Stimulated activated CD4-positive, alpha-beta T cell treated with anti-CD3 and anti-CD28 coated beads, Interleukin-4, amount 100 ng/mL, for 48 hours (primary cell): ENCODE measurements around the gene DISC1.
A peak's percentile ranks its signal among the peaks of the same experiment; 100 is the strongest.
"Not testable (repeated sequence)": the region's sequence is repeated elsewhere in the genome, so short reads cannot be mapped to it uniquely, and the experiment has no call there.

Experiments used
- DNase-seq, 2 donors: peaks; one replicate each; pipeline ENCODE4 v3.0.0-alpha.2; 2020; ENCODE audit warnings: low read depth in 2 of 2

Gene DISC1

GRCh38 chr1:231927431-231927830 lies 300.8 kb downstream of the DISC1 start:
- DNase-seq, result no peak

GRCh38 chr1:231929311-231929710 lies 302.7 kb downstream of the DISC1 start:
- no peak for DNase-seq

- DNase-seq, result no peak
Measured at GRCh38 chr1:231930257-231930947, 303.8 kb downstream of the DISC1 start.

GRCh38 chr1:231931146-231931545 lies 304.6 kb downstream of the DISC1 start:
- DNase-seq, result no peak

GRCh38 chr1:231931846-231932454 lies 305.4 kb downstream of the DISC1 start:
- DNase-seq, result peak; percentile 28 to 56

GRCh38 chr1:231933711-231934626 lies 307.4 kb downstream of the DISC1 start:
- no peak for DNase-seq

- DNase-seq, result no peak
Measured at GRCh38 chr1:231934797-231935196, 308.2 kb downstream of the DISC1 start.

- DNase-seq, result no peak
Measured at GRCh38 chr1:231935856-231936255, 309.3 kb downstream of the DISC1 start.

GRCh38 chr1:231936983-231937775 lies 310.6 kb downstream of the DISC1 start:
- no peak for DNase-seq

GRCh38 chr1:231938211-231938610 lies 311.6 kb downstream of the DISC1 start:
- no peak for DNase-seq

- no peak for DNase-seq
Measured at GRCh38 chr1:231938711-231939110, 312.1 kb downstream of the DISC1 start.

GRCh38 chr1:231939118-231939517 lies 312.5 kb downstream of the DISC1 start:
- no peak for DNase-seq

- DNase-seq, result no peak
Measured at GRCh38 chr1:231940116-231940515, 313.5 kb downstream of the DISC1 start.

- DNase-seq, result no peak
Measured at GRCh38 chr1:231940701-231941100, 314.1 kb downstream of the DISC1 start.

GRCh38 chr1:231943084-231943483 lies 316.5 kb downstream of the DISC1 start:
- DNase-seq, result no peak

GRCh38 chr1:231948102-231948501 lies 321.5 kb downstream of the DISC1 start:
- DNase-seq, result not testable (repeated sequence)

GRCh38 chr1:231949277-231950091 lies 322.9 kb downstream of the DISC1 start:
- DNase-seq, result no peak

- DNase-seq, result no peak
Measured at GRCh38 chr1:231950331-231951128, 323.9 kb downstream of the DISC1 start.

GRCh38 chr1:231951374-231951773 lies 324.8 kb downstream of the DISC1 start:
- DNase-seq, result no peak

GRCh38 chr1:231952154-231952553 lies 325.6 kb downstream of the DISC1 start:
- DNase-seq, result no peak
